ENCODE measurements around the gene PAN2. TPM values are rescaled to one million over a fixed set of nuclear protein-coding genes. Genes with fewer than 3 reads are reported as not detected.

PAN2 gene
- total and polyA plus RNA-seq, 10 of the 15 experiments (the other 5 are each of a cell fraction or from before 2014, with no cell fraction given), result 14.4 to 61.8 (median 34.9) TPM

DNA sequence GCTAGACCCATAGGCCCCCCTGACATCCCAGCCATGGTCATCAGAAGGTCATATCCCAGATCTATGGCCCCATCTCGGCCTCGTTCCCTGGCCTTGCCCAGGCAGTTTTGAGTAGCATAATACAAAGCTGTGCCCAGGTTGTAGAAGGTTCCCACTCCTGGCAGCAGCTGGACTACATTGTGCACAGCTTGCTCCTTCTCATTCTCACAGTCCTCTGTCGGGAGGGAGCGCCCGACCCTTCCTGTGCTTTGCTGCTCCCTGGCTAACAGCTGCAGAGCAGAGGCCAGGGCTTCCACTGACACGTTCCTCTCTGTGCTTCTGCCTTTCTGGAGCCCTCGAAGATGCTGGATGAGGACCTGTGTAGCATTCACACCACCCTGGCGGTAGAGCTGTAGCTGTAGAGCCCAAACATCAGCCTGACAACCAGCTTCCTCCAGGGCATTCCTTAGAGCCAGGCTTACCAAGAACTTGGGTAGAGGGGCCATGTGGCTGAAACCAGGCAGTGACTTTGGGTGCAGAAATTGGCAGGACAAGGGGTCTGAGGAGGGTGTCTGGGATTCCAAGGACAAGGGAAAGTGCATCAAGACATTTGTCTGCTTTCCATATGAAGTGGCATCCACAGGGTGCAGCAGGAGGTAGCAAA, 27.8 kb upstream of the PAN2 start (continued):
- TF ChIP-seq, protein P1, sequence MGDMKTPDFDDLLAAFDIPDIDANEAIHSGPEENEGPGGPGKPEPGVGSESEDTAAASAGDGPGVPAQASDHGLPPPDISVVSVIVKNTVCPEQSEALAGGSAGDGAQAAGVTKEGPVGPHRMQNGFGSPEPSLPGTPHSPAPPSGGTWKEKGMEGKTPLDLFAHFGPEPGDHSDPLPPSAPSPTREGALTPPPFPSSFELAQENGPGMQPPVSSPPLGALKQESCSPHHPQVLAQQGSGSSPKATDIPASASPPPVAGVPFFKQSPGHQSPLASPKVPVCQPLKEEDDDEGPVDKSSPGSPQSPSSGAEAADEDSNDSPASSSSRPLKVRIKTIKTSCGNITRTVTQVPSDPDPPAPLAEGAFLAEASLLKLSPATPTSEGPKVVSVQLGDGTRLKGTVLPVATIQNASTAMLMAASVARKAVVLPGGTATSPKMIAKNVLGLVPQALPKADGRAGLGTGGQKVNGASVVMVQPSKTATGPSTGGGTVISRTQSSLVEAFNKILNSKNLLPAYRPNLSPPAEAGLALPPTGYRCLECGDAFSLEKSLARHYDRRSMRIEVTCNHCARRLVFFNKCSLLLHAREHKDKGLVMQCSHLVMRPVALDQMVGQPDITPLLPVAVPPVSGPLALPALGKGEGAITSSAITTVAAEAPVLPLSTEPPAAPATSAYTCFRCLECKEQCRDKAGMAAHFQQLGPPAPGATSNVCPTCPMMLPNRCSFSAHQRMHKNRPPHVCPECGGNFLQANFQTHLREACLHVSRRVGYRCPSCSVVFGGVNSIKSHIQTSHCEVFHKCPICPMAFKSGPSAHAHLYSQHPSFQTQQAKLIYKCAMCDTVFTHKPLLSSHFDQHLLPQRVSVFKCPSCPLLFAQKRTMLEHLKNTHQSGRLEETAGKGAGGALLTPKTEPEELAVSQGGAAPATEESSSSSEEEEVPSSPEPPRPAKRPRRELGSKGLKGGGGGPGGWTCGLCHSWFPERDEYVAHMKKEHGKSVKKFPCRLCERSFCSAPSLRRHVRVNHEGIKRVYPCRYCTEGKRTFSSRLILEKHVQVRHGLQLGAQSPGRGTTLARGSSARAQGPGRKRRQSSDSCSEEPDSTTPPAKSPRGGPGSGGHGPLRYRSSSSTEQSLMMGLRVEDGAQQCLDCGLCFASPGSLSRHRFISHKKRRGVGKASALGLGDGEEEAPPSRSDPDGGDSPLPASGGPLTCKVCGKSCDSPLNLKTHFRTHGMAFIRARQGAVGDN (IDR thresholded peaks at IDR 0.05), result no peak
- TF ChIP-seq, protein P2, sequence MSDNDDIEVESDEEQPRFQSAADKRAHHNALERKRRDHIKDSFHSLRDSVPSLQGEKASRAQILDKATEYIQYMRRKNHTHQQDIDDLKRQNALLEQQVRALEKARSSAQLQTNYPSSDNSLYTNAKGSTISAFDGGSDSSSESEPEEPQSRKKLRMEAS (IDR thresholded peaks at IDR 0.05; ENCODE audit: low read depth, low read length), result no peak

DNA sequence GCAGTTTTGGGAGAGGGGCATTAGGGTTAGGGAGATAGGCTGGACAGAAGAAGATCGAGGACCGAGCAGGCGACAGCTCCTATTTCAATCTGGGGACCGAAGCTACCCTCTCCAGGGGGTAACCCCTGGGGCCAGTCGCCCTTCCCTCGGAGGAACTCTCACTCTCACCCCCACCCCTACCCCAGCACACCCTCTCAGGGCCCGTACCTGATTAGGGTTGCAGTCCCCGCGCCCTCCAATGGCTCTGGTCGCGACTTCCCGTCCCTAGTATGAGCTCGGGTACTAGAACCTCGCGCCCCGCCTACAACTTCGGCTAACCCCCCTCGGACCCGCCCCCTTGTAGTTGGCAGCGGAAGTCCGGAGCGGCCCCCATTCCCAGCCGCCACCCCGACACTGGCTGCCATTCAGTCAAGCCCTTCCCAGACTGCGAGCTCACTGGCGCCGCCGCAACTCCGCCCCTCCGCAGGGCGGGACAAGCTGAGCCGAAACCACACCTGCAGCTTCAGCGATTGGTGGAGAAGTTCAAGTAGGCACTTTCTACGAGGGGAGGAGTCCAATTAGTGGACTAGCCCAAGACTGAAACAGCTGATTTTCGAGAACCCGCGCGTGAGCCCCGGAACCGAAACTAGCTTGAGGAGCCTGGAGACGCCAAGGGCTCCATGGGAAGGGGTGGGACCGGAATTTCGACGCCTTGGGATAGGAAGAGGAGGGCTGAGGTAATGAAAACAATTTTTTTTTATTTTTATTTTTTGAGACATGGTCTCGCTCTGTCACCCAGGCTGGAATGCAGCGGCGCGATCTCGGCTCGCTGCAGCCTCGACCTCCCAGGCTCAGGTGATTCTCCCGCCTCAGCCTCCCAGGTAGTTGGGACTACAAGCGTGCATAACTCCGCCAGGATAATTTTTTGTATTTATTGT, 26.3 kb upstream of the PAN2 start, which contains the start of gene STAT2:
Gene STAT2, minus strand, starts transcription at position 257 of the 917 bp plus-strand sequence. CDS start 3,536 bp downstream, outside the sequence.
- Histone ChIP-seq H3K4me3 (peak within 1 kb of the TSS; percentile 93), H3K79me2 (ENCODE audit: control insufficient read depth, insufficient read depth, low read length) (peaks cover 24% of the 10 kb centered on the region), H4K20me1 (ENCODE audit: control insufficient read depth, insufficient read depth) (no peaks in the 10 kb centered on the region), H3K27ac (ENCODE audit: control insufficient read depth, insufficient read depth) (peak within 1 kb of the TSS; percentile 89), H3K27me3 (replicated peaks in 1 of 2; ENCODE audit: control insufficient read depth in 2 of 2, insufficient read depth in 2 of 2, low read length in 1 of 2) (no peaks in the 10 kb centered on the region), H3K36me3 (ENCODE audit: control insufficient read depth in 2 of 2, insufficient read depth in 2 of 2, low read length in 1 of 2) (peaks cover under 1 to 10% of the 10 kb centered on the region in 2 experiments), H3K9ac (ENCODE audit: control insufficient read depth, insufficient read depth, low read length) (peak within 1 kb of the TSS; percentile 93), H3K9me3 (replicated peaks; ENCODE audit: control insufficient read depth, insufficient read depth, low read length) (no peaks in the 10 kb centered on the region), H3K4me1 (ENCODE audit: control insufficient read depth, insufficient read depth, low read length) (peaks cover 5% of the 10 kb centered on the region; the same call in 1 of the 2 replicates), H2AFZ (ENCODE audit: control insufficient read depth, low read depth, low read length) (peak within 1 kb of the TSS; percentile 65), H3K4me2 (ENCODE audit: control insufficient read depth, insufficient read depth) (peak within 1 kb of the TSS; percentile 89)
- peak; percentile 98 for FAIRE-seq
- ChIA-PET POLR2A (interaction anchor here (0.5 to 7.9 kb wide), 41 partner anchors 9 to 983 kb away, joined by 3 to 140 read pairs (median 4); partner anchors contain the start of genes ATP5F1B, CNPY2, CS and IL23A), CTCF (interaction anchor here (0.6 to 4.0 kb wide), 27 partner anchors 10 to 1096 kb away, joined by 3 to 31 read pairs (median 4); partner anchors contain the start of genes CD63, CNPY2, COQ10A and ESYT1), SMC1A (ENCODE audit: uncharacterized antibody, unreplicated experiment) (interaction anchor here (0.7 to 5.1 kb wide), 20 partner anchors 10 to 276 kb away, joined by 3 to 58 read pairs (median 8); partner anchors contain the start of genes CNPY2, COQ10A, ESYT1 and IL23A), RAD21 (ENCODE audit: unreplicated experiment) (interaction anchor here (0.6 to 5.3 kb wide), 27 partner anchors 10 to 276 kb away, joined by 3 to 60 read pairs (median 5); partner anchors contain the start of genes CNPY2, CS, ESYT1 and IL23A)
- WGBS (ENCODE audit: insufficient coverage, insufficient replicate concordance, low lambda C conversion rate, missing lambda C conversion rate), result under 1% methylated on average over 54 of the region's 54 CpGs
- peak; percentile 98 for ATAC-seq
- DNase-seq (ENCODE audit: low read depth, low spot score), result peak; percentile 99
- BruUV-seq (replicated peaks), result no TSS peak
- in situ Hi-C loops (cut with MboI), result no loop called here
- intact Hi-C loops (cut with micrococcal nuclease; ENCODE audit: unreplicated experiment), result loop anchor here (1.0 to 5.0 kb wide), 3 partner anchors 27 to 87 kb away; partner anchors contain the start of genes PAN2 and TIMELESS
- peak; percentile 25; the same call in 1 of the 2 replicates for TF ChIP-seq JUND (IDR thresholded peaks at IDR 0.05; ENCODE audit: low read depth, low read length)
- no peak for TF ChIP-seq SUZ12 (IDR thresholded peaks at IDR 0.05; ENCODE audit: unreplicated experiment)
- peak; percentile 84; the same call in 1 of the 2 replicates for TF ChIP-seq ZBED1 (IDR thresholded peaks at IDR 0.05; ENCODE audit: borderline replicate concordance)
- TF ChIP-seq SRF (IDR thresholded peaks at IDR 0.05; ENCODE audit: low read depth in 2 of 2, low read length in 2 of 2), result peak in 1 of 2 experiments; percentile 89; a peak in 2 of 4 replicates
- TF ChIP-seq SREBF2 (IDR thresholded peaks at IDR 0.05; ENCODE audit: low read length), result no peak
- TF ChIP-seq, protein P3, sequence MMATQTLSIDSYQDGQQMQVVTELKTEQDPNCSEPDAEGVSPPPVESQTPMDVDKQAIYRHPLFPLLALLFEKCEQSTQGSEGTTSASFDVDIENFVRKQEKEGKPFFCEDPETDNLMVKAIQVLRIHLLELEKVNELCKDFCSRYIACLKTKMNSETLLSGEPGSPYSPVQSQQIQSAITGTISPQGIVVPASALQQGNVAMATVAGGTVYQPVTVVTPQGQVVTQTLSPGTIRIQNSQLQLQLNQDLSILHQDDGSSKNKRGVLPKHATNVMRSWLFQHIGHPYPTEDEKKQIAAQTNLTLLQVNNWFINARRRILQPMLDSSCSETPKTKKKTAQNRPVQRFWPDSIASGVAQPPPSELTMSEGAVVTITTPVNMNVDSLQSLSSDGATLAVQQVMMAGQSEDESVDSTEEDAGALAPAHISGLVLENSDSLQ (IDR thresholded peaks at IDR 0.05), result peak; percentile 96
- peak; percentile 90 for TF ChIP-seq POLR2A (IDR thresholded peaks at IDR 0.05; ENCODE audit: low read depth, low read length)
- TF ChIP-seq BMI1 (IDR thresholded peaks at IDR 0.05; ENCODE audit: borderline replicate concordance), result no peak
- peak; percentile 54; the same call in 1 of the 2 replicates for TF ChIP-seq RB1 (IDR thresholded peaks at IDR 0.05; ENCODE audit: borderline replicate concordance)
- no peak for TF ChIP-seq MEF2A (IDR thresholded peaks at IDR 0.05; ENCODE audit: insufficient read depth, low read depth, low read length)
- TF ChIP-seq EGR1 (IDR thresholded peaks at IDR 0.05; ENCODE audit: borderline replicate concordance in 1 of 2, low read depth in 2 of 2, low read length in 2 of 2), result no peak; a peak in 1 of 3 replicates
